GM19035 (cell line): ENCODE data around the gene STX10.

Experiments
- ATAC-seq: cut with Tn5 transposase; IDR thresholded peaks from one replicate; pipeline ENCODE4 v1.9.1; 2021; ENCODE audit not compliant: unreplicated experiment

STX10 gene

GRCh38 chr19:13139633-13140311 lies 10.4 kb downstream of the STX10 start:
- no peak for ATAC-seq

GRCh38 chr19:13138916-13139198 lies 11.3 kb downstream of the STX10 start:
- no peak for ATAC-seq

GRCh38 chr19:13138171-13138915 lies 11.8 kb downstream of the STX10 start:
- no peak for ATAC-seq

GRCh38 chr19:13137290-13137794 lies 12.8 kb downstream of the STX10 start:
- ATAC-seq = no peak

GRCh38 chr19:13135068-13136062 lies 14.8 kb downstream of the STX10 start:
- ATAC-seq = no peak

- ATAC-seq = no peak
Observed at GRCh38 chr19:13134626-13135025, 15.5 kb downstream of the STX10 start.

- ATAC-seq = no peak
Observed at GRCh38 chr19:13133241-13133870, 16.8 kb downstream of the STX10 start.

GRCh38 chr19:13132471-13133180 lies 17.5 kb downstream of the STX10 start:
- ATAC-seq = no peak

- no peak for ATAC-seq
Observed at GRCh38 chr19:13130886-13131490, 19.2 kb downstream of the STX10 start.

- no peak for ATAC-seq
Observed at GRCh38 chr19:13129384-13129783, 20.8 kb downstream of the STX10 start.

GRCh38 chr19:13128583-13128982 lies 21.6 kb downstream of the STX10 start:
- ATAC-seq = no peak

GRCh38 chr19:13127811-13128575 lies 22.2 kb downstream of the STX10 start:
- ATAC-seq = no peak

GRCh38 chr19:13127051-13127450 lies 23.1 kb downstream of the STX10 start:
- ATAC-seq = no peak

- no peak for ATAC-seq
Observed at GRCh38 chr19:13122980-13123957, 26.9 kb downstream of the STX10 start.

GRCh38 chr19:13122275-13122878 lies 27.8 kb downstream of the STX10 start:
- no peak for ATAC-seq

GRCh38 chr19:13121551-13122274 lies 28.5 kb downstream of the STX10 start:
- no peak for ATAC-seq

- no peak for ATAC-seq
Observed at GRCh38 chr19:13120817-13121216, 29.4 kb downstream of the STX10 start.
